ENCODE data around the gene CCDC177.

DNA sequence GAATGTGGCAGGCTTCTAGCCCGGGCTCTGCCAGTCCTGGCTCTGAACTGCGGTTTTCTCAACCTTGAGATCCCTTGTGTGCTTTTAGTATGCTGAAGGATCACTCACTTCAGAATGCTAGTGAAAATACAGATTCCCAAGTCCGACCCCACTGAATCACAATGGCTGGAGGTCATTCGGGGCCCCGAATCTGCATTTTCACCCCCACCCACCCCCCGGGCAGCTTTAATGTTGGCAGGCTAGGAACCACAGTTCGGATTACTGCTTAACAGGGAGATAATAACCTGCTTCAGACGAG is 36.2 kb upstream of the CCDC177 start:
- TF ChIP-seq, protein P1, sequence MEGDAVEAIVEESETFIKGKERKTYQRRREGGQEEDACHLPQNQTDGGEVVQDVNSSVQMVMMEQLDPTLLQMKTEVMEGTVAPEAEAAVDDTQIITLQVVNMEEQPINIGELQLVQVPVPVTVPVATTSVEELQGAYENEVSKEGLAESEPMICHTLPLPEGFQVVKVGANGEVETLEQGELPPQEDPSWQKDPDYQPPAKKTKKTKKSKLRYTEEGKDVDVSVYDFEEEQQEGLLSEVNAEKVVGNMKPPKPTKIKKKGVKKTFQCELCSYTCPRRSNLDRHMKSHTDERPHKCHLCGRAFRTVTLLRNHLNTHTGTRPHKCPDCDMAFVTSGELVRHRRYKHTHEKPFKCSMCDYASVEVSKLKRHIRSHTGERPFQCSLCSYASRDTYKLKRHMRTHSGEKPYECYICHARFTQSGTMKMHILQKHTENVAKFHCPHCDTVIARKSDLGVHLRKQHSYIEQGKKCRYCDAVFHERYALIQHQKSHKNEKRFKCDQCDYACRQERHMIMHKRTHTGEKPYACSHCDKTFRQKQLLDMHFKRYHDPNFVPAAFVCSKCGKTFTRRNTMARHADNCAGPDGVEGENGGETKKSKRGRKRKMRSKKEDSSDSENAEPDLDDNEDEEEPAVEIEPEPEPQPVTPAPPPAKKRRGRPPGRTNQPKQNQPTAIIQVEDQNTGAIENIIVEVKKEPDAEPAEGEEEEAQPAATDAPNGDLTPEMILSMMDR (IDR thresholded peaks at IDR 0.05): no peak
- TF ChIP-seq POLR2A (IDR thresholded peaks at IDR 0.05): no peak

Measured in body of pancreas (tissue), 4 donors.